Fibroblast of lung (primary cell): ENCODE data around the gene NKAIN4.

Experiments
- EZH2 ChIP-seq: IDR thresholded peaks from 2 replicates; pipeline ENCODE4 v1.5.1; 2012; ENCODE audit warnings: low read length, control low read depth, mild to moderate bottlenecking; ENCODE audit errors: missing control alignments
- TF ChIP-seq, protein P1 (sequence below), 2 donors: IDR thresholded peaks in 1 of 2; conservative IDR thresholded peaks in 1 of 2; 1 replicate in 1 of 2; 2 replicates in 1 of 2; pipeline ENCODE4 v1.5.1; 2011 to 2012; ENCODE audit warnings: low read length in 2 of 2, control low read depth in 1 of 2, inconsistent platforms in 1 of 2, low read depth in 1 of 2, mild to moderate bottlenecking in 1 of 2

DNA sequence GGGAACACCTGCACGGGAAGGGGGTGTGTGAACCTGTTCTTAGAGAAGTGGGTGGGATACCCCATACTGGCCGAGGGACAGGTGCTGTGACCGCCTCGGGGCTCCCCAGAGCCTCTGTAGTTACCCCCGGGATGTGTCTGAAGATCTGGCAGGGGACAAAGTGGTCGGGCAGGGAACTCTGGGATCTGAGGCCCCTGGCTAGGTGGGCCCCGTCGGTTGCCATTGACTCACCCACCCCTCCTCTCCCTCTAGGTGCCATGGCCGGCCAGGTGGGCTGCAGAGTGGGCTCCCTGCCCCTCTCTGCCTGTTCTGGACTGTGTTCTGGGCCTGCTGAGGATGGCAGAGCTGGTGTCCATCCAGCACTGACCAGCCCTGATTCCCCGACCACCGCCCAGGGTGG, 14.3 kb downstream of the NKAIN4 start:
- TF ChIP-seq, protein P1, sequence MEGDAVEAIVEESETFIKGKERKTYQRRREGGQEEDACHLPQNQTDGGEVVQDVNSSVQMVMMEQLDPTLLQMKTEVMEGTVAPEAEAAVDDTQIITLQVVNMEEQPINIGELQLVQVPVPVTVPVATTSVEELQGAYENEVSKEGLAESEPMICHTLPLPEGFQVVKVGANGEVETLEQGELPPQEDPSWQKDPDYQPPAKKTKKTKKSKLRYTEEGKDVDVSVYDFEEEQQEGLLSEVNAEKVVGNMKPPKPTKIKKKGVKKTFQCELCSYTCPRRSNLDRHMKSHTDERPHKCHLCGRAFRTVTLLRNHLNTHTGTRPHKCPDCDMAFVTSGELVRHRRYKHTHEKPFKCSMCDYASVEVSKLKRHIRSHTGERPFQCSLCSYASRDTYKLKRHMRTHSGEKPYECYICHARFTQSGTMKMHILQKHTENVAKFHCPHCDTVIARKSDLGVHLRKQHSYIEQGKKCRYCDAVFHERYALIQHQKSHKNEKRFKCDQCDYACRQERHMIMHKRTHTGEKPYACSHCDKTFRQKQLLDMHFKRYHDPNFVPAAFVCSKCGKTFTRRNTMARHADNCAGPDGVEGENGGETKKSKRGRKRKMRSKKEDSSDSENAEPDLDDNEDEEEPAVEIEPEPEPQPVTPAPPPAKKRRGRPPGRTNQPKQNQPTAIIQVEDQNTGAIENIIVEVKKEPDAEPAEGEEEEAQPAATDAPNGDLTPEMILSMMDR (conservative IDR thresholded peaks at IDR 0.05 in 1 of 2, IDR thresholded peaks at IDR 0.05 in 1 of 2; ENCODE audit: low read depth in 1 of 2, low read length in 2 of 2) = no peak
- TF ChIP-seq EZH2 = no peak
